ENCODE data around the gene CNOT6L. TPM values are rescaled to one million over a fixed set of nuclear protein-coding genes. Genes with fewer than 3 reads are reported as not detected.

CNOT6L gene
- total and polyA plus RNA-seq, 2 of the 13 experiments (the other 11 are each of a cell fraction or from before 2014, with no cell fraction given): 7.9 to 13.5 TPM

- TF ChIP-seq ZNF318 (CRISPR knock-in tag; IDR thresholded peaks at IDR 0.05) (no peak), PHF8 (CRISPR knock-in tag; IDR thresholded peaks at IDR 0.05) (no peak; the same call in 1 of the 2 replicates), ZNF841 (CRISPR knock-in tag; IDR thresholded peaks at IDR 0.05; ENCODE audit: borderline replicate concordance) (no peak), MAZ (IDR thresholded peaks at IDR 0.05; ENCODE audit: borderline replicate concordance, low read depth, low read length) (no peak), MAZ (CRISPR knock-in tag; IDR thresholded peaks at IDR 0.05; ENCODE audit: low read depth) (no peak), ZNF75D (CRISPR knock-in tag; IDR thresholded peaks at IDR 0.05; ENCODE audit: borderline replicate concordance) (no peak), ZNF83 (CRISPR knock-in tag; IDR thresholded peaks at IDR 0.05; ENCODE audit: borderline replicate concordance) (no peak), AHR (CRISPR knock-in tag; IDR thresholded peaks at IDR 0.05) (no peak), PHF21A (CRISPR knock-in tag; IDR thresholded peaks at IDR 0.05) (no peak; the same call in 1 of the 2 replicates), ISX (CRISPR knock-in tag; conservative IDR thresholded peaks at IDR 0.05) (no peak), ZNF280D (CRISPR knock-in tag; IDR thresholded peaks at IDR 0.05) (no peak), ASH2L (IDR thresholded peaks at IDR 0.05; ENCODE audit: insufficient read length, low read depth, low read length) (no peak), FOXP1 (IDR thresholded peaks at IDR 0.05) (no peak), FOXP1 (CRISPR knock-in tag; IDR thresholded peaks at IDR 0.05) (peak; percentile 16; the same call in 1 of the 2 replicates), ZC3H4 (CRISPR knock-in tag; IDR thresholded peaks at IDR 0.05; ENCODE audit: borderline replicate concordance) (no peak)
- TF ChIP-seq, protein P1, sequence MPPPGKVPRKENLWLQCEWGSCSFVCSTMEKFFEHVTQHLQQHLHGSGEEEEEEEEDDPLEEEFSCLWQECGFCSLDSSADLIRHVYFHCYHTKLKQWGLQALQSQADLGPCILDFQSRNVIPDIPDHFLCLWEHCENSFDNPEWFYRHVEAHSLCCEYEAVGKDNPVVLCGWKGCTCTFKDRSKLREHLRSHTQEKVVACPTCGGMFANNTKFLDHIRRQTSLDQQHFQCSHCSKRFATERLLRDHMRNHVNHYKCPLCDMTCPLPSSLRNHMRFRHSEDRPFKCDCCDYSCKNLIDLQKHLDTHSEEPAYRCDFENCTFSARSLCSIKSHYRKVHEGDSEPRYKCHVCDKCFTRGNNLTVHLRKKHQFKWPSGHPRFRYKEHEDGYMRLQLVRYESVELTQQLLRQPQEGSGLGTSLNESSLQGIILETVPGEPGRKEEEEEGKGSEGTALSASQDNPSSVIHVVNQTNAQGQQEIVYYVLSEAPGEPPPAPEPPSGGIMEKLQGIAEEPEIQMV (CRISPR knock-in tag; IDR thresholded peaks at IDR 0.05; ENCODE audit: low read depth): no peak; the same call in 1 of the 2 replicates
- TF ChIP-seq, protein P2, sequence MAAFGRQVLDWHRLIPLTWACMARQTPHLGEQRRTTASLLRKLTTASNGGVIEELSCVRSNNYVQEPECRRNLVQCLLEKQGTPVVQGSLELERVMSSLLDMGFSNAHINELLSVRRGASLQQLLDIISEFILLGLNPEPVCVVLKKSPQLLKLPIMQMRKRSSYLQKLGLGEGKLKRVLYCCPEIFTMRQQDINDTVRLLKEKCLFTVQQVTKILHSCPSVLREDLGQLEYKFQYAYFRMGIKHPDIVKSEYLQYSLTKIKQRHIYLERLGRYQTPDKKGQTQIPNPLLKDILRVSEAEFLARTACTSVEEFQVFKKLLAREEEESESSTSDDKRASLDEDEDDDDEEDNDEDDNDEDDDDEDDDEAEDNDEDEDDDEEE (CRISPR knock-in tag; IDR thresholded peaks at IDR 0.05): no peak
These were observed 1.0 kb downstream of the CNOT6L start (continued) for GRCh38 chr4:77818073-77818601.
